Neuron (in vitro differentiated cells): ENCODE measurements around the gene ACOT8.
"Not testable (repeated sequence)": the region's sequence is repeated elsewhere in the genome, so short reads cannot be mapped to it uniquely, and the experiment has no call there.

Source experiments
- H2AFZ ChIP-seq: one replicate; pipeline ENCODE4 v1.6.1; 2013; ENCODE audit warnings: low read depth, mild to moderate bottlenecking, inconsistent platforms, low read length, moderate library complexity
- H3K27me3 ChIP-seq: one replicate; pipeline ENCODE4 v1.6.1; 2013; ENCODE audit warnings: low read length; ENCODE audit not compliant: insufficient read depth
- H3K36me3 ChIP-seq: one replicate; pipeline ENCODE4 v1.6.1; 2013; ENCODE audit warnings: low read length; ENCODE audit not compliant: insufficient read depth
- H3K4me1 ChIP-seq: one replicate; pipeline ENCODE4 v1.6.1; 2013; ENCODE audit warnings: low read length; ENCODE audit not compliant: insufficient read depth
- H3K4me3 ChIP-seq: 2 replicates; pipeline ENCODE4 v1.5.1; 2013; ENCODE audit warnings: mild to moderate bottlenecking, low read length, moderate library complexity
- H3K9me3 ChIP-seq: one replicate; pipeline ENCODE4 v1.6.1; 2013; ENCODE audit warnings: low read length

Gene ACOT8

GRCh38 chr20:45801851-45802250 is 55.3 kb downstream of the ACOT8 start:
- Histone ChIP-seq H3K4me1 (no peaks in the 10 kb centered on the region), H3K36me3 (peaks cover 56% of the 10 kb centered on the region), H3K27me3 (no peaks in the 10 kb centered on the region), H3K9me3 (no peaks in the 10 kb centered on the region), H3K4me3 (no peak overlapping the region), H2AFZ (no peak overlapping the region)

GRCh38 chr20:45798935-45799642 is 58.1 kb downstream of the ACOT8 start:
- Histone ChIP-seq H3K4me1 (no peaks in the 10 kb centered on the region), H3K27me3 (no peaks in the 10 kb centered on the region), H2AFZ (no peak overlapping the region), H3K9me3 (no peaks in the 10 kb centered on the region), H3K36me3 (peaks cover 57% of the 10 kb centered on the region), H3K4me3 (no peak overlapping the region)

GRCh38 chr20:45797955-45798354 is 59.2 kb downstream of the ACOT8 start:
- not testable (repeated sequence) for H3K4me3 ChIP-seq, H3K9me3 ChIP-seq, H3K27me3 ChIP-seq, H3K4me1 ChIP-seq, H2AFZ ChIP-seq
- H3K36me3 ChIP-seq, result peaks cover 50% of the 10 kb centered on the region

- not testable (repeated sequence) for H3K4me3 ChIP-seq, H3K9me3 ChIP-seq, H2AFZ ChIP-seq, H3K27me3 ChIP-seq, H3K4me1 ChIP-seq
- H3K36me3 ChIP-seq, result peaks cover 46% of the 10 kb centered on the region
These were observed 59.7 kb downstream of the ACOT8 start for GRCh38 chr20:45797510-45797909.

- no peak overlapping the region for H2AFZ ChIP-seq
- H3K36me3 ChIP-seq, result peaks cover 38% of the 10 kb centered on the region
- no peaks in the 10 kb centered on the region for H3K9me3 ChIP-seq
- H3K4me3 ChIP-seq, result no peak overlapping the region
- H3K4me1 ChIP-seq, result peaks cover 9% of the 10 kb centered on the region
- no peaks in the 10 kb centered on the region for H3K27me3 ChIP-seq
These were observed 60.7 kb downstream of the ACOT8 start for GRCh38 chr20:45796337-45797065.

- Histone ChIP-seq H3K36me3 (peaks cover 31% of the 10 kb centered on the region), H3K9me3 (no peaks in the 10 kb centered on the region), H3K4me1 (peaks cover 9% of the 10 kb centered on the region), H3K4me3 (peak overlapping the region; percentile 97), H2AFZ (peak overlapping the region; percentile 75), H3K27me3 (no peaks in the 10 kb centered on the region)
These were observed 64.7 kb downstream of the ACOT8 start for GRCh38 chr20:45792317-45793118.
